ENCODE results near the gene DNPH1. TPM values are rescaled to one million over a fixed set of nuclear protein-coding genes. Genes with fewer than 3 reads are reported as not detected.

The DNPH1 gene
- total and polyA plus RNA-seq, 2 of the 8 experiments (the other 6 are each of a cell fraction or from before 2014, with no cell fraction given), result 33.9 to 134 TPM

DNA sequence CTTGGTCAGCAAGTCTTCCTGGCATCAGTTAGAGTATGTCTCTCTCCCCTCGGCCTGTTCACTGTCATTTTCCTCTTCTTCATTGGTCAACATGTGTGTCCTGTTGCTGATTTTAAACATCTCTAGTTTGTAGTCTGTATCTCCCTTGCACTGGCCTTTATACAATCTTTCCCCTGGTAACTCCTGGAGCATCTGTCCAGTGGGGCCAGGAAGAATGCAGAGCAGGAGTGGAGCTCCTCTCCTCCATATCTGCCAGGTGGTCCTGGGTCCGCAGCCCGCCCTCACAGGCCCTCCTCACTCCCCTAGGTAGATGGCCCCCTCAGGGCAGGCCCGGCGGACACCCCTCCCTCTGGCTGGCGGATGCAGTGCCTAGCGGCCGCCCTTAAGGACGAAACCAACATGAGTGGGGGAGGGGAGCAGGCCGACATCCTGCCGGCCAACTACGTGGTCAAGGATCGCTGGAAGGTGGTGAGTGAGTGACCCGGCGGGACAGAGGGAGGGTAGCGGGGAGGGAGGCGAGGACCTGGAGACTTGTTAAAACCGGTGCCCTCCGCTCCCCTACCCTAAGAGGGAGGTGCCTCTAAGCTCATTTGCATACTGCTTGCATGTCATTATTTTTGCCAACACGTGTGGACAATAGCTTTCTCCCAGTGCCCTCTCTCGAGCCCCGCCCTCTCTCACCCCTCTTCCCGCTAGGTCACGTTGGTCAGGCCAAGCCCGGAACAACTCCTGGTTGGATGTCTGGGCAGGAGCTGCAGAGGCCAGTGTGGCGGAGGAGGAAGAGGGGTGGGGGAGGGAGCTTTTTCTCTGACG, 17.2 kb upstream of the DNPH1 start:
- Histone ChIP-seq H3K56ac (replicated peaks; ENCODE audit: insufficient read length, low read depth, low read length) (no peak overlapping the region), H2BK20ac (ENCODE audit: low read length) (no peak overlapping the region), H3K9ac (replicated peaks in 1 of 4; ENCODE audit: extremely low read depth in 1 of 4, low read depth in 3 of 4, low read length in 3 of 4) (peak overlapping the region in 3 of 4 experiments; percentile 27 to 51 (median 45); a peak in 5 of 7 replicates), H2BK12ac (ENCODE audit: low read depth, low read length) (peak overlapping the region; percentile 35; the same call in 1 of the 2 replicates), H3K4ac (replicated peaks; ENCODE audit: insufficient read length, low read depth, low read length) (peak overlapping the region; percentile 80), H2AFZ (ENCODE audit: low read length) (peak overlapping the region; percentile 90; the same call in 1 of the 2 replicates), H2AK5ac (ENCODE audit: low read depth, low read length) (no peak overlapping the region), H2BK5ac (ENCODE audit: low read depth, low read length) (peak overlapping the region; percentile 91), H3K4me1 (replicated peaks in 1 of 4; ENCODE audit: control insufficient read depth in 3 of 4, insufficient read depth in 4 of 4, low read length in 3 of 4) (peaks cover 4 to 8% (median 7%) of the 10 kb centered on the region in 4 experiments), H3K36me3 (ENCODE audit: control insufficient read depth in 2 of 4, insufficient read depth in 4 of 4, low read length in 3 of 4) (no peaks in the 10 kb centered on the region), H4K91ac (replicated peaks; ENCODE audit: insufficient read length, low read length) (no peak overlapping the region), H4K5ac (ENCODE audit: insufficient read length, low read depth, low read length) (peak overlapping the region; percentile 31), H3K4me2 (ENCODE audit: insufficient read depth in 1 of 2, low read depth in 2 of 2, low read length in 2 of 2) (peak overlapping the region; percentile 75 to 89), H3K23me2 (ENCODE audit: low read depth, low read length) (peaks cover 14% of the 10 kb centered on the region; the same call in 1 of the 2 replicates), H2BK15ac (ENCODE audit: low read length) (peak overlapping the region; percentile 95), H4K8ac (ENCODE audit: extremely low read depth, insufficient read depth, low read length) (peak overlapping the region; percentile 22), H2BK120ac (replicated peaks; ENCODE audit: low read depth, low read length) (no peak overlapping the region), H3K27ac (ENCODE audit: low read depth, low read length) (peak overlapping the region; percentile 63), H4K20me1 (replicated peaks in 1 of 2; ENCODE audit: control insufficient read depth in 1 of 2, insufficient read depth in 2 of 2, low read length in 2 of 2) (peaks cover 0 to 4% of the 10 kb centered on the region in 2 experiments), H3K79me2 (ENCODE audit: control insufficient read depth in 1 of 2, insufficient read depth in 2 of 2, low read length in 2 of 2) (no peaks in the 10 kb centered on the region), H3K79me1 (ENCODE audit: low read depth, low read length) (no peaks in the 10 kb centered on the region), H3K4me3 (ENCODE audit: extremely low read depth in 1 of 4, insufficient read depth in 2 of 4, low read depth in 3 of 4, low read length in 4 of 4) (peak overlapping the region; percentile 78 to 90 (median 82)), H3K18ac (ENCODE audit: extremely low read depth, low read length) (peak overlapping the region; percentile 88), H3K23ac (ENCODE audit: insufficient read length) (no peak overlapping the region), H3K9me3 (ENCODE audit: insufficient read depth in 2 of 2, low read depth in 1 of 2, low read length in 1 of 2) (no peaks in the 10 kb centered on the region), H3K27me3 (replicated peaks in 1 of 4; ENCODE audit: control insufficient read depth in 3 of 4, extremely low read depth in 1 of 4, insufficient read depth in 3 of 4, low read length in 3 of 4) (peaks cover 11 to 48% (median 40%) of the 10 kb centered on the region in 4 experiments), H3K14ac (ENCODE audit: insufficient read length) (no peak overlapping the region)
- FAIRE-seq (no peak), DNase-seq (ENCODE audit: low read depth in 1 of 2, low spot score in 2 of 2) (peak; percentile 82 to 93)
- ChIA-PET POLR2A (ENCODE audit: partially characterized antibody) (interaction anchor here (0.6 to 1.7 kb wide), 15 partner anchors 9 to 264 kb away, joined by 3 to 7 read pairs (median 4); partner anchors contain the start of genes CUL9, LRRC73 and PTK7), CTCF (ENCODE audit: partially characterized antibody) (interaction anchor here (1.1 to 1.9 kb wide), 6 partner anchors 9 to 111 kb away, joined by 3 to 5 read pairs (median 4); no protein-coding TSS in a partner anchor)
- WGBS, 2 experiments (ENCODE audit: extremely low coverage in 1 of 2, insufficient coverage in 1 of 2, insufficient read length in 1 of 2, insufficient replicate concordance in 2 of 2, low coverage in 1 of 2, low lambda C conversion rate in 2 of 2, missing lambda C conversion rate in 1 of 2), result 6% methylated on average over 19 of the region's 27 CpGs; no CpG with 5 or more reads in 1 of the 2 experiments
- TF ChIP-seq RFX5 (IDR thresholded peaks at IDR 0.05; ENCODE audit: borderline replicate concordance, low read depth, low read length) (no peak), BCL11A (IDR thresholded peaks at IDR 0.05; ENCODE audit: low read depth in 2 of 2, low read length in 2 of 2) (no peak), JUN (IDR thresholded peaks at IDR 0.05; ENCODE audit: low read depth, low read length) (no peak)
- TF ChIP-seq, protein P1, sequence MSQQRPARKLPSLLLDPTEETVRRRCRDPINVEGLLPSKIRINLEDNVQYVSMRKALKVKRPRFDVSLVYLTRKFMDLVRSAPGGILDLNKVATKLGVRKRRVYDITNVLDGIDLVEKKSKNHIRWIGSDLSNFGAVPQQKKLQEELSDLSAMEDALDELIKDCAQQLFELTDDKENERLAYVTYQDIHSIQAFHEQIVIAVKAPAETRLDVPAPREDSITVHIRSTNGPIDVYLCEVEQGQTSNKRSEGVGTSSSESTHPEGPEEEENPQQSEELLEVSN (IDR thresholded peaks at IDR 0.05), result no peak
